Measurements from ENCODE around the gene TREX2.

DNA sequence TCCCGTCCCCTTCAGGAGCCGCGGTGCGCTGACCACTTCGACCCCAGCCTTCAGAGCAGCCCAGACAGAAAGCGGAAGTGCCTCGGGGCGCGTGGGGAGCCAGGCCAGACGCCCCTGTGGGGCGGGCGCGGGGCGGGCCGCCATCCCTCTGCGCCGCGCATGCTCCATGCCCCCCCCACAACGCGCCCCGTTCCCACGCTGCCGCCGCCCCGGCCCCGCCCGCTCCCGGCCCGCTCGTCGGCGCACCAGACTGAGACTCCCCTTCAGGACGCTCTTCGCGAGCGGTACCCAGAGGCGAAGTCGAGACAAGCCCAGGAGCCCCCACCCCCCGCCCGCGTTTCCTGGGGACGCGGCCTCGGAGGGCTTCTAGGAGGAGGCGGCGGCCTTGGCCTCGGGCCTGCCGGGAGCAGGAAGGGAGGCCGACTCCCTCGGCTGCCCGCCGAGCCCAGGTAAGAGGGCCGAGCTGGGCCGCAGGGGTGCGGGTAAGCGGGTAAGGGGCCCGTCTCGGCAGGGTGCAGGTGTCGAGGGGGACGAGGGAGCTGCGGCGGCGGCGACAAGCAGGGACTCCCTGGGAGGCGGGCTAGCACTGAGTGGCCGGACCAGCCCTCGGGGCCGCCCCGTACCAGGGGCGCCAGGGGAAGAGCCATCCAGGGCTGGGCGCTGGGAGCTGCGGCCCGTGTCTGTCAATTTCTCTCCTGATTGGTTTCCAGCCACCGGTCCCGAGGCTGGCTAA, 34.4 kb downstream of the TREX2 start, which contains the start of gene ZFP92:
- TF ChIP-seq CTCF (IDR thresholded peaks at IDR 0.05) (no peak), POLR2A (IDR thresholded peaks at IDR 0.05) (no peak)
